HUES48 (cell line): ENCODE data around the gene ATP5MC2.

Experiments used
- H3K27ac ChIP-seq: one replicate; pipeline ENCODE4 v1.7.0; 2013; ENCODE audit warnings: low read depth, low read length, inconsistent platforms
- H3K27me3 ChIP-seq: 2 replicates; pipeline ENCODE4 v1.6.1; 2013; ENCODE audit warnings: mild to moderate bottlenecking, low read length; ENCODE audit not compliant: control insufficient read depth, insufficient read depth
- H3K36me3 ChIP-seq: 2 replicates; pipeline ENCODE4 v1.6.1; 2013; ENCODE audit warnings: low read length; ENCODE audit not compliant: control insufficient read depth, insufficient read depth
- H3K4me1 ChIP-seq: 2 replicates; pipeline ENCODE4 v1.6.1; 2013; ENCODE audit warnings: mild to moderate bottlenecking, low read length; ENCODE audit not compliant: control insufficient read depth, insufficient read depth
- H3K4me3 ChIP-seq: 2 replicates; pipeline ENCODE4 v1.5.1; 2013; ENCODE audit warnings: mild to moderate bottlenecking, low read depth, low read length
- H3K9ac ChIP-seq: 2 replicates; pipeline ENCODE4 v1.6.1; 2013; ENCODE audit warnings: mild to moderate bottlenecking, low read depth, low read length, moderate library complexity
- H3K9me3 ChIP-seq: 2 replicates; pipeline ENCODE4 v1.6.1; 2013; ENCODE audit warnings: low read length; ENCODE audit not compliant: control insufficient read depth, insufficient read depth

Gene ATP5MC2

DNA sequence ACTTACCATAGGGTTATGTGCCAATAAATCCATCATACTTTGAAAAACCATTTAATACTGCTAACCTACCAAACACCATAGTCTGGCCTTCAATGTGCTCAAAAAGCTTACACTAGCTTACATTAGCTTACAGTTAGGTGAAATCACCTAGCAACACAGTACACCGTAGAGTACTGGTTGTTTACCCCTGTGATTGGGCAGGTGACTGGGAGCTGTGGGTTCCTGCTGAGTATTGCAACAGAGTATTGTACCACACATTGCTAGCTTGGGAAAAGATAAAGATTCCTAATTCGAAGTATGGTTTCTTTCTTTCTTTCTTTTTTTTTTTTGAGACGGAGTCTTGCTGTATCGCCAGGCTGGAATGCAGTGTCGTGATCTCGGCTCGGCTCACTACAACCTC lies 5.6 kb downstream of the ATP5MC2 start:
- Histone ChIP-seq H3K9ac (no peak overlapping the region), H3K4me1 (peaks cover 7% of the 10 kb centered on the region), H3K4me3 (no peak overlapping the region), H3K27ac (no peak overlapping the region), H3K27me3 (no peaks in the 10 kb centered on the region), H3K9me3 (no peaks in the 10 kb centered on the region), H3K36me3 (peaks cover 91% of the 10 kb centered on the region)

DNA sequence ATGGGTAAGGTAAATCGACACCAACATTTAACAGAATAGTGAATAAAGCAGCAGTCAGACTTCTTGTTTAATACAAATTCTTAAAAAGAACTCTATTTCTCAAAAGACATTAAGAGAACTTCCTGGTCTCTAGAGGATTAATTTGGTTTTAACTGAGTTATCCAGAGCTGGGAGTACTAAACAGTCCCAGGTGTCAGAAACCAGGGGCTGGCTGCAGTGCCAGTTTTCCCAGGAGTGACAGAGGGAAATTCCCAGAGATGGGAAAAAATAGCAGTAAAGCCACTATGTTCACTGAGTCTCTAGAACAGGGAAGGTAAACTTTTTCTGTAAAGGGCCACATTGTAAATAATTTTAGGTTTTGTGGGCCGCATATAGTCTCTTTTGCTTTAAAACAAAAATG lies 8.8 kb downstream of the ATP5MC2 start:
- no peak overlapping the region for H3K9ac ChIP-seq

DNA sequence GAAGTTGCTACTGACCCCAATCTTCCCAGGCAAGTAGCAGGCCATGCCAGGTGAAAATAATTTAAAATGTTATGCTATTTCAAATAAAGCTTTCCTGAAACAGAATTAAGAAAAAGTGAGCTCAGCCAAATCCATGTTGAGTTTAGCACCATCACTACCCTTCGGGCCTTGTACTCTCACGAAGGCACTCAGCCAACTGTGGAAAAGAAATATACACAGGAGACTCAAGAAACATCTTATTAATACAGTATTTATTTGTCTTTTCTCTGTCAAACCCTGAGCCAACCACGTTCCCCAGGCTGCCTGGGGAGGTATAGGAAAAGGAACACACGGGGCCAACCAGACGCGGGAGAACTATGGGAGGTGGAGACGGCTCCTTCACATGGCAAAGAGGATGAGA lies 10.9 kb downstream of the ATP5MC2 start:
- Histone ChIP-seq H3K9me3 (no peaks in the 10 kb centered on the region), H3K27me3 (no peaks in the 10 kb centered on the region), H3K36me3 (peaks cover 63% of the 10 kb centered on the region), H3K9ac (no peak overlapping the region), H3K4me3 (no peak overlapping the region), H3K4me1 (no peaks in the 10 kb centered on the region), H3K27ac (no peak overlapping the region)

More for the DNA sequence above, 8.8 kb downstream of the ATP5MC2 start:
- Histone ChIP-seq H3K4me1 (no peaks in the 10 kb centered on the region), H3K36me3 (peaks cover 82% of the 10 kb centered on the region), H3K27me3 (no peaks in the 10 kb centered on the region), H3K27ac (no peak overlapping the region), H3K9me3 (no peaks in the 10 kb centered on the region), H3K4me3 (no peak overlapping the region)

DNA sequence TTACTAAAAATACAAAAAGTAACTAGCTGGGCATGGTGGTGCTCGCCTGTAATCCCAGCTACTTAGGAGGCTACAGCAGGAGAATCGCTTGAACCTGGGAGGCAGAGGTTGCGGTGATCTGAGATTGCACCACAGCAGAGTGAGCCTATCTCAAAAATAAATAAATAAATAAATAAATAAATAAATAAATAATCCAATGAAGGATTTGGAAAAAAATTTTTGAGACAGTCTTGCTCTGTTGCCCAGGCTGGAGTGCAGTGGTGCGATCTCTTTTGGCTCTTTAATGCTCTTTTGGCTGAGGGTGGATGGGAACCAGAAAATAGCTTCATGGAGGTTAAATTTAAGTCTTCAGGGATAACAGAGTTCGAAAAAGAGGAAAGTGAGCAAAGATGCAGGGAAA lies 11.7 kb downstream of the ATP5MC2 start:
- no peak overlapping the region for H3K27ac ChIP-seq
- peaks cover 56% of the 10 kb centered on the region for H3K36me3 ChIP-seq
- no peaks in the 10 kb centered on the region for H3K27me3 ChIP-seq
- no peak overlapping the region for H3K9ac ChIP-seq
- H3K4me3 ChIP-seq: no peak overlapping the region
- H3K4me1 ChIP-seq: peaks cover 4% of the 10 kb centered on the region
- no peaks in the 10 kb centered on the region for H3K9me3 ChIP-seq

DNA sequence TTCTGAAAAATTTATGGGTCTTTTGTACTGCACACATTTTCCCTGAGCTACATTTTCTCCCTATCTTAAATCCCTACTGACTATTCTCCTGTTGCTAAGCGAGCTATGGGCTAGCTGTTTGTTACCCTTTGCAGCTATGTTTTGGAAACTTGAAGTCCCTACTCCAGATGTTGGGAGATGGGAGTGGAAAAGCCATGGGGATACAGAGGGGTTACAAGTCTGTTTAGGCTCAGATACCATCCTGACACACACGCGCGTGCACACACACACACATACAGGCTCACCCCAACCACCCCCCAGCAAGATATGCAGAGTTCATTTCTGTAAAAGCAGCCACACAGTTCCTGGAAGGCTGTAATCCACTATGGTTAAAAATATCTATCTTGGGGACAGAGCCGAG lies 15.8 kb downstream of the ATP5MC2 start:
- Histone ChIP-seq H3K27ac (peak overlapping the region; percentile 94), H3K4me1 (peaks cover 15% of the 10 kb centered on the region), H3K27me3 (no peaks in the 10 kb centered on the region), H3K9me3 (no peaks in the 10 kb centered on the region), H3K9ac (no peak overlapping the region), H3K36me3 (peaks cover 18% of the 10 kb centered on the region), H3K4me3 (no peak overlapping the region)

DNA sequence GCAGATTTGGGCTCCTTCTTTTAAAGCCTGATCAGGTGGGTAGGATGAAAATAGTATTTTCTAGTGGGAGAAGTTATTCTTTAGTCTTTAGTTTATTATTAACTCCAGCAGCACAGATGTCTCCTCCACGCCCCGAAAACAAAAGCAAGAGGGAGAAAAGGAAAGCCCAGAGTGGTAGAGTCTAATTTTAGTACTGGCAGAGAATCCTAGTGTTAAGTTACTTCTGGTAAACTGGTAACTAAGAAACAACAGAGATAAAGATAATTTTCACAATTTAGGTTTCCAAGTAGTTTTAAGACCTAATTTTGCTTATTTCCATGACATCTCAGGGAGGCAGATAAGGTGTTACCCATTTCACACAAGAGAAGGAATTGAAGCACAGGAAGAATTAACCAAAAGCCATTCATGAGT lies 16.3 kb downstream of the ATP5MC2 start:
- H3K9ac ChIP-seq: peak overlapping the region; percentile 30; the same call in 1 of the 2 replicates
- no peak overlapping the region for H3K4me3 ChIP-seq
- H3K4me1 ChIP-seq: peaks cover 15% of the 10 kb centered on the region
- peaks cover 13% of the 10 kb centered on the region for H3K36me3 ChIP-seq
- peak overlapping the region; percentile 94 for H3K27ac ChIP-seq
- no peaks in the 10 kb centered on the region for H3K9me3 ChIP-seq
- no peaks in the 10 kb centered on the region for H3K27me3 ChIP-seq

DNA sequence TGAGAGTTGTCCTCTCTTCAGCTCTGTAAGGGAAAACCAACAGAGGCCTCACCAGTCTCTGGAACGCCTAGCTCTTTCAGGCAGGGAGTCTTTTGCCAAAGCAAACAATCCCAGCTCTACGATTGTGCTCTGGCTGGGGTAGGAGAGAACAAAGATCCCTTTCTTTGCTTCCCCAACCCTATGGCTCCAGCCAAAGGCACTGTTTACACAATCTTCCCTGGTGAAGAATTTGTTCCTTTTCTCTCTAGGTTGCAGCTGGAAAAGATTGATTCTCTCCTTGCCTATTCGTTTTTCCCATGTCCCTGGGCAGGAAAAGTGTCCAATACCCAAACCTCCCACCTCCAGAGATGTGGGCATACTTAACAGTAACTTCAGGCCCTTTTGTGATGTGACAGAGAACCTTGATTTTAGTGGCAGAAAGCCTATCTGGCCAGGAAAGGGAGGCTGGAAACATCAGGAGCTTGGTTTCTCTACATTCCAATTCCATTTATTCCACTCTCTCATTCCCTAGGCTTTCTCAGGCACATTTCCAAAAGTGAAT lies 16.8 kb downstream of the ATP5MC2 start:
- peaks cover 15% of the 10 kb centered on the region for H3K4me1 ChIP-seq
- peak overlapping the region; percentile 30; the same call in 1 of the 2 replicates for H3K9ac ChIP-seq
- H3K4me3 ChIP-seq: no peak overlapping the region
- H3K36me3 ChIP-seq: peaks cover 10% of the 10 kb centered on the region; the same call in 1 of the 2 replicates
- no peaks in the 10 kb centered on the region for H3K9me3 ChIP-seq
- H3K27ac ChIP-seq: peak overlapping the region; percentile 94
- no peaks in the 10 kb centered on the region for H3K27me3 ChIP-seq

DNA sequence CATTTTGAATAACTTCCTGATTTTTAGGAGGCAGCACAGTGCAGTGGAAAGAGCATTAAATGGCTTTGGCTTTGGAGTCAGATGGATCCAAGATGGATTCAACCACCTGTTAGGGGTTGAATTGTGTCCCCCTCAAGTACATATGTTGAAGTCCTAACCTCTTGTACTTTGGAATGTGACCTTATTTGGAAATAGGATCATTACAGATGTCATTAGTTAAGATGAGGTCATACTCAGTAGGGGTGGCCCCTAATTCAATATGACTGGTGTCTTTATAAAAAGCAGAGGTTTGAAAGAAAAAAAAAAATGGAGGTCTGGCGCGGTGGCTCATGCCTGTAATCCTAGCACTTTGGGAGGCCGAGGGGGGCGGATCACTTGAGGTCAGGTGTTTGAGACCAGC lies 18.8 kb downstream of the ATP5MC2 start:
- no peak overlapping the region for H3K27ac ChIP-seq

DNA sequence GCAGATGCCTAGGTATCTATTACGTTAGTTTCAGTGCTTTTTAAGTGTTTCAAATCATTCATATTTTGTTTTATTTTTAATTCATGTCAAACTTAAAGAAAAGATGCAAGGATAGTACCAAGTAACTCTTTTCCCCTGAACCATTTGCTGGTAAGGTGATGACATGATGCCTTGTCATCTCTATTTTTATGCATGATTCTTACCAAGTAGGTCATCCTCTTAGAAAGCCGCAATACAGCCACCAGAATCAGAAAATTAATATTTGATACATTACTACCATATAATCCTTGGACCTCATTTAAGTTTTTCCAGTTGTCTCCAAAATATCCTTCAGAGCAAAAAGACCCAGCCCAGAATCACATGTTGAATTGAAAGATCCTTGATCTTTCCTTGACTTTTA lies 22.3 kb downstream of the ATP5MC2 start:
- no peak overlapping the region for H3K27ac ChIP-seq
- H3K4me1 ChIP-seq: peaks cover 4% of the 10 kb centered on the region

More for the DNA sequence above, 18.8 kb downstream of the ATP5MC2 start:
- Histone ChIP-seq H3K9me3 (no peaks in the 10 kb centered on the region), H3K4me1 (peaks cover 15% of the 10 kb centered on the region), H3K36me3 (0 out of 2 replicates have a peak, but pooled peaks cover 3% of the 10 kb centered on the region), H3K4me3 (no peak overlapping the region), H3K9ac (no peak overlapping the region), H3K27me3 (no peaks in the 10 kb centered on the region)

DNA sequence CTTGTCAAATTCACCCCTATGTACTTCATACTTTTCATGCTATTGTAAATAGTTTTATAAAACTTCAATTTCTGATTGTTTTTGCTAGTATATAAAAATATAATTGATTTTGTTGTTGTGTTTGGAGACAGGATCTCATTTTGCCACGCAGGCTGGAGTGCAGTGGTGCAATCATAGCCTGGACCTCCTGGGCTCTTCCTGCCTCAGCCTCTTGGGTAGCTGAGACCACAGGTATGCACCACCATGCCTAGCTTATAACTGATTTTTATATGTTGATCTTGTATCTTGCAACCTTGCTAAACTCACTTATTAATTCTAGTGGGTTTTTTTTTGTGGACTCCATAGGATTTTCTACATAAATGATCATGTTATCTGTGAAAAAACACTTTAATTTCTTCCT lies 23.5 kb downstream of the ATP5MC2 start:
- no peaks in the 10 kb centered on the region for H3K27me3 ChIP-seq
- H3K9ac ChIP-seq: no peak overlapping the region
- no peaks in the 10 kb centered on the region for H3K36me3 ChIP-seq
- H3K4me3 ChIP-seq: no peak overlapping the region
- H3K27ac ChIP-seq: no peak overlapping the region
- H3K4me1 ChIP-seq: no peaks in the 10 kb centered on the region
- no peaks in the 10 kb centered on the region for H3K9me3 ChIP-seq

More for the DNA sequence above, 22.3 kb downstream of the ATP5MC2 start:
- H3K9me3 ChIP-seq: no peaks in the 10 kb centered on the region
- no peak overlapping the region for H3K9ac ChIP-seq
- no peaks in the 10 kb centered on the region for H3K36me3 ChIP-seq
- no peaks in the 10 kb centered on the region for H3K27me3 ChIP-seq
- no peak overlapping the region for H3K4me3 ChIP-seq

DNA sequence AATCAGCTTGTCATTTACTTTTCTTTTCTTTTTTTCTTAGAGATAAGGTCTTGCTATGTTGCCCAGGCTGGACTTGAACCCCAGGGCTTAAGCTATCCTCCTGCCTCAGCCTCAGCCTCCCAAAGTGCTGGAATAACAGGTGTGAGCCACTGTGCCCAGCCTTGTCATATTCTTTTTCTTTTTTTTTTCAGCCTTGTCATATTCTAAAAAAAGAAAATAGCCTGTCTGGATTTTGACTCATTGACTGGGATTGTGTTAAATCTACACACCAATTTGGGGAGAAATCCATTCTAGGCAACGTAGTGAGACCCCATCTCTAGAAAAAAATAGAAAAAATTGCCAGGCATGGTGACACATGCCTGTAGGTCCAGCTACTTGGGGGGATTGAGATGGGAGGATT lies 24.1 kb downstream of the ATP5MC2 start:
- Histone ChIP-seq H3K27me3 (no peaks in the 10 kb centered on the region), H3K9ac (no peak overlapping the region), H3K4me1 (no peaks in the 10 kb centered on the region), H3K27ac (no peak overlapping the region), H3K9me3 (no peaks in the 10 kb centered on the region), H3K36me3 (no peaks in the 10 kb centered on the region), H3K4me3 (no peak overlapping the region)
